Suprapubic skin (tissue), 4 donors: Measurements from ENCODE around the gene LCE6A. TPM values are rescaled to one million over a fixed set of nuclear protein-coding genes. Genes with fewer than 3 reads are reported as not detected.

ENCODE experiments used
- DNase-seq, 2 donors: peaks; one replicate each; pipeline ENCODE4 v3.0.0-alpha.2; 2019; ENCODE audit warnings: low spot score in 2 of 2
- H3K27ac ChIP-seq: fragments of 200-600 bp; sonication (generic); one replicate; pipeline ENCODE4 v1.5.1; 2019
- H3K27me3 ChIP-seq: fragments of 200-600 bp; sonication (generic); one replicate; pipeline ENCODE4 v1.5.1; 2019
- H3K36me3 ChIP-seq: fragments of 200-600 bp; sonication (generic); one replicate; pipeline ENCODE4 v1.5.1; 2019
- H3K4me1 ChIP-seq: fragments of 200-600 bp; sonication (generic); one replicate; pipeline ENCODE4 v1.5.1; 2019
- H3K4me3 ChIP-seq: fragments of 200-600 bp; sonication (generic); one replicate; pipeline ENCODE4 v1.5.1; 2019; ENCODE audit warnings: mild to moderate bottlenecking
- H3K9me3 ChIP-seq: fragments of 200-600 bp; sonication (generic); one replicate; pipeline ENCODE4 v1.5.1; 2019
- EP300 ChIP-seq: sonication (generic); formaldehyde crosslinking; IDR thresholded peaks from one replicate; pipeline ENCODE4 v1.6.1; 2017; ENCODE audit warnings: antibody characterized with exemption
- POLR2A ChIP-seq, 2 donors: fragments of 450-650 bp; IDR thresholded peaks; one replicate each; pipeline ENCODE4 v1.6.1; 2017; ENCODE audit warnings: antibody characterized with exemption in 2 of 2, mild to moderate bottlenecking in 2 of 2, moderate library complexity in 2 of 2
- POLR2AphosphoS5 ChIP-seq, 3 donors: sonication (generic); formaldehyde crosslinking; IDR thresholded peaks; one replicate each; pipeline ENCODE4 v1.6.1; 2017; ENCODE audit warnings: antibody characterized with exemption in 3 of 3
- WGBS: methylation state at CpG from one replicate; pipeline ENCODE4 v1.1.5; 2018; 5-methylcytosine and 5-hydroxymethylcytosine counted together
- total RNA-seq, 4 donors: library from RNA; depleted of rRNA; stranded (reverse); fragments of >200 nt; gene quantifications; one replicate each; pipeline ENCODE4 v1.1.0, GENCODE V29; 2016
- TF ChIP-seq, protein P1 (sequence below), 2 donors: fragments of 200-600 bp in 1 of 2; fragments of 450-650 bp in 1 of 2; sonication (generic) in 1 of 2; IDR thresholded peaks; one replicate each; pipeline ENCODE4 v1.5.1; 2016 to 2019; ENCODE audit warnings: antibody characterized with exemption in 2 of 2, mild to moderate bottlenecking in 1 of 2, moderate library complexity in 1 of 2

LCE6A gene
- total RNA-seq, 4 donors from 2014 or later = 3.0 to 95.6 (median 55.0) TPM

DNA sequence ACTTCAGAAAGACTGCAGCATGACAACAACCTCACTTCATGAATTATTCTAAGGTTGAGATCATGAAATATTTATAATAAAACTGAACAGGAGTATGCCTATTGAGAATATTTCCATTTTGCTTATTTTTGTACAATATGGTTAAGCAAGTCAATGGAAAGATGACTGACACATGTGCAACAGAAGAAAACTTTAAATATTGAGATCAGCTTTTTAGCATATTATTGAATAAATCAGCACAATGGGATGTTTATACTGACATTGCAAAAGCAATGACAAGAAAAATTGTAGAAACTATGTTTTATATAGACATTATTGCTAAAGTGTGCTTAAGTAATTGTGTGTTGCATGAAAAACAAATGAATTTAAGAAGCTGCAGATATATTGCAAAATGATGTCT, 21.8 kb downstream of the LCE6A start:
- H3K4me3 ChIP-seq = no peak overlapping the region

DNA sequence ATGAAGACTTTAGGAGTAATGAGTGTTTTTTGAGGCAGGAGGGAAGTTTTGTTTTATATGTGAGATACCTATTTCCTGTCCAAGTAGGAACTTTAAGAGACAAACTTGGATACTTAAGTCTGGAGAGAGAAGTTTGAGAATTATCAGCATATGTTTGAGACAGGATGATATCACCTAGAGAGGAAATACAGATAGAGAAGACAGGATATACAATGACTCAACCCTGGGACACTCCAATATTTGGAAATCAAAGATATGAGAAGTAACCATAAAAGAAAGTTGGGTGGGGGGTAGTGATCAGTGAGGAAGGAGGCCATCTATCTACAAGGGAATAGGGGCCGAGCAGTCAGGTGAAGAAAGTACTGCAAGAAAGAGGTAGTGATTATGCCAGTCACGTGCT, 23.7 kb downstream of the LCE6A start:
- H3K4me3 ChIP-seq = no peak overlapping the region
- DNase-seq = no peak
- no peaks in the 10 kb centered on the region for H3K27me3 ChIP-seq
- WGBS = 90% methylated on average over 2 of the region's 2 CpGs
- no peaks in the 10 kb centered on the region for H3K36me3 ChIP-seq
- H3K9me3 ChIP-seq = no peaks in the 10 kb centered on the region
- H3K27ac ChIP-seq = no peak overlapping the region
- no peaks in the 10 kb centered on the region for H3K4me1 ChIP-seq
- TF ChIP-seq POLR2A (IDR thresholded peaks at IDR 0.05) (no peak), EP300 (no peak), POLR2AphosphoS5 (IDR thresholded peaks at IDR 0.05) (no peak)
- TF ChIP-seq, protein P1, sequence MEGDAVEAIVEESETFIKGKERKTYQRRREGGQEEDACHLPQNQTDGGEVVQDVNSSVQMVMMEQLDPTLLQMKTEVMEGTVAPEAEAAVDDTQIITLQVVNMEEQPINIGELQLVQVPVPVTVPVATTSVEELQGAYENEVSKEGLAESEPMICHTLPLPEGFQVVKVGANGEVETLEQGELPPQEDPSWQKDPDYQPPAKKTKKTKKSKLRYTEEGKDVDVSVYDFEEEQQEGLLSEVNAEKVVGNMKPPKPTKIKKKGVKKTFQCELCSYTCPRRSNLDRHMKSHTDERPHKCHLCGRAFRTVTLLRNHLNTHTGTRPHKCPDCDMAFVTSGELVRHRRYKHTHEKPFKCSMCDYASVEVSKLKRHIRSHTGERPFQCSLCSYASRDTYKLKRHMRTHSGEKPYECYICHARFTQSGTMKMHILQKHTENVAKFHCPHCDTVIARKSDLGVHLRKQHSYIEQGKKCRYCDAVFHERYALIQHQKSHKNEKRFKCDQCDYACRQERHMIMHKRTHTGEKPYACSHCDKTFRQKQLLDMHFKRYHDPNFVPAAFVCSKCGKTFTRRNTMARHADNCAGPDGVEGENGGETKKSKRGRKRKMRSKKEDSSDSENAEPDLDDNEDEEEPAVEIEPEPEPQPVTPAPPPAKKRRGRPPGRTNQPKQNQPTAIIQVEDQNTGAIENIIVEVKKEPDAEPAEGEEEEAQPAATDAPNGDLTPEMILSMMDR (IDR thresholded peaks at IDR 0.05) = no peak

More for the DNA sequence above, 21.8 kb downstream of the LCE6A start:
- no peak for TF ChIP-seq EP300
- TF ChIP-seq, protein P1 (IDR thresholded peaks at IDR 0.05) = no peak
- no peak for TF ChIP-seq POLR2A (IDR thresholded peaks at IDR 0.05)
- no peak for TF ChIP-seq POLR2AphosphoS5 (IDR thresholded peaks at IDR 0.05)
- H3K27me3 ChIP-seq = no peaks in the 10 kb centered on the region
- no peaks in the 10 kb centered on the region for H3K9me3 ChIP-seq
- H3K4me1 ChIP-seq = no peaks in the 10 kb centered on the region
- no peak overlapping the region for H3K27ac ChIP-seq
- no peaks in the 10 kb centered on the region for H3K36me3 ChIP-seq
- no peak for DNase-seq

DNA sequence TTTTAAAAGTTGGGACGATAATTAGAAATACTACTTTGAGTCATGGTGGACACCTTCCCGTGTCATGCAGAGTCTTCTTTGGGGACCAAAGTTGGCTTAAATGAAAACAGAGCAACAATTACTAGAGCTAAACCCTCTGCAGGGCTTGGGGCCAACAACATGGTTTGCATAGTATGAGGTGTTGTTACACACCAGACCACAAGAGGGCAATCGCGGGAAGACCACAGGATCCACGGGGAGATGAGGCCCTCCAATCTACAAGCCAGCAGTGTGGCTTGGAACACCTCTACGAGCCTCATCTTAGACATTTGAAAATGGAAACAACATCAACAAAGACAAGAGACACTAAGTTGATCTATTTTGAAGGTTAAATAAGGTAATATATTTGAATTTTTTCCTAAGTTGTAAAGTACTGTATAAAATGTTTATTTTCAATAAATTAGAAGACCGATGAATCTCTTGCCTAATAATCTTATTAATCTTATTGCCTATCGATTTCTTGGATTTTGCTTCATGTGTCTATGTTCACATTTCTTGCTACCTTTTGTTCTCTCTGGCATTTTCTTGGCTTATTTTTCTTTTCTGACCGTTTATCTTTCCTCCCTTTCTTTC, 27.3 kb downstream of the LCE6A start:
- H3K36me3 ChIP-seq = no peaks in the 10 kb centered on the region
- TF ChIP-seq EP300 (no peak), POLR2AphosphoS5 (IDR thresholded peaks at IDR 0.05) (no peak), POLR2A (IDR thresholded peaks at IDR 0.05) (no peak)
- TF ChIP-seq, protein P1 (IDR thresholded peaks at IDR 0.05) = peak; percentile 60 to 69
- H3K27me3 ChIP-seq = no peaks in the 10 kb centered on the region
- peak in 1 of 2 donors; percentile 79 for DNase-seq
- 36% methylated on average over 9 of the region's 9 CpGs for WGBS
- H3K4me3 ChIP-seq = no peak overlapping the region
- H3K9me3 ChIP-seq = no peaks in the 10 kb centered on the region
- no peaks in the 10 kb centered on the region for H3K4me1 ChIP-seq
- no peak overlapping the region for H3K27ac ChIP-seq

DNA sequence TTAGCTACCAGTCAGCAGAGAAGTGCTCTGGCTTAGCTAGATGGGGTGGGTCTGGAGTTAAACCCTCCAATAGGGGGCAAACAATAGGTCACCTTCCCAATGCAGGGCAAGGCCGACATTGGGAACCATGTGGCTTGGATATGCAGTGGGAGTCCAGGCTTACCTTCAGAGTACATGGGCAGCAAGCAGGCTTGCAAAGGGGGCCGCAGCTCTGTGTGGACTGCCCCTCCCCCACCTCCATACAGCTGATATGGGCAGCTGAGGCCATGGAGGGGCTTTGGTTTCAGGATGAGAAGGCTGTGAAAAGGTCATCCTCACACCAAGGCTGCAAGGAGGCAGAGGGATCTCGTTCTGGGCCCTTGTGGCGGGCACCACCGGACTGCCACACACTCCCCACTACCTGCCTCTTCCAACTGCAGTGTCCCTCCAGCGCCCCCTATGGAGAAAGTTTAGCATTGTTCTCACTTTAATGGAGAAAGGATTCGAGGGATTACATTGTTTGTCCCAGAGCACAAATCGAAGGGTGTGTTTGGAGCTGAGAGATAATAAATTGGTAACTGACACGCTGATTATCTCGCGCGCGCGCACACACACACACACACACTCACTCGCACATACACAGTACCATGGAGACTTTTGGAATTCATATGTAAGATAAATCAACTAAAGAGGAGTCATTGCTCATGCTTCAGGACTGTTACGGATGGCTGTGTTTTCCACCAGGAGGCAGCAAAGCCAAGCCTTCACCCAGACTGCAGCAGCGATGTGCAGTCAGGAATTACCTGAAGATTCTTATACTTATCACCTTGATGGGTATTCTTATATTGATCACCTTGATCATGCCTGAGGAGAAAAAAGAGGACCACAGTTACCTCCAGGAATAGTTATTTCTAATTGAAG, 28.4 kb downstream of the LCE6A start:
- 32% methylated on average over 17 of the region's 17 CpGs for WGBS
- H3K27me3 ChIP-seq = no peaks in the 10 kb centered on the region
- no peaks in the 10 kb centered on the region for H3K4me1 ChIP-seq
- DNase-seq = no peak
- H3K4me3 ChIP-seq = no peak overlapping the region
- no peaks in the 10 kb centered on the region for H3K36me3 ChIP-seq
- no peaks in the 10 kb centered on the region for H3K9me3 ChIP-seq
- no peak overlapping the region for H3K27ac ChIP-seq
- TF ChIP-seq POLR2AphosphoS5 (IDR thresholded peaks at IDR 0.05) = no peak
- TF ChIP-seq, protein P1 (IDR thresholded peaks at IDR 0.05) = peak; percentile 27 to 40

DNA sequence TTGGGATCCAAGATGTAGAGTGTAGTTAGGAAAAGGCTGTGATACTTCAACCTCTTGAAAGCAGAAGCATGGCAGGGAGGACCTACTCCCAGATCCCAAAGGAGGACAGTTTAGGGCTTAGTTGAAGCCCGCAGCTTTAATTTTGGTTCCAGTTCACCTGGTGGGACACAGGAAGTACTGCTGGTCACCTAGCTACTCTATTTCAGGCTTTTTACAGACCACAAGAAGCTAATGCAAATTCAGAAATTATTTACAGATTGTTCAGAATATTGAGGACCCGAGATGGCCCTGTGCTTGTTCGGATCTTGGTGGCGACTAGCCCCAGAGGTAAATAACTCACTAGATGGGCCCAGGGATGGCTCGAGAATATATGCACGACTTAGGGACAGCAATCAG, 29.1 kb downstream of the LCE6A start:
- H3K27ac ChIP-seq = no peak overlapping the region
- H3K9me3 ChIP-seq = no peaks in the 10 kb centered on the region
- H3K36me3 ChIP-seq = no peaks in the 10 kb centered on the region
- no peak for DNase-seq
- no peaks in the 10 kb centered on the region for H3K27me3 ChIP-seq
- TF ChIP-seq POLR2AphosphoS5 (IDR thresholded peaks at IDR 0.05) = no peak
- no peak for TF ChIP-seq POLR2A (IDR thresholded peaks at IDR 0.05)
- TF ChIP-seq EP300 = no peak
- TF ChIP-seq, protein P1 (IDR thresholded peaks at IDR 0.05) = peak in 1 of 2 donors; percentile 0
- no peak overlapping the region for H3K4me3 ChIP-seq
- WGBS = 88% methylated on average over 6 of the region's 6 CpGs
- H3K4me1 ChIP-seq = no peaks in the 10 kb centered on the region
